Ishikawa (cell line): ENCODE results near the gene NKX1-1.

Experiments used
- CEBPB ChIP-seq: IDR thresholded peaks from 2 replicates; pipeline ENCODE4 v1.6.1; 2012
- CREB1 ChIP-seq: IDR thresholded peaks from 2 replicates; pipeline ENCODE4 v1.6.1; 2012; ENCODE audit warnings: low read depth
- EGR1 ChIP-seq: IDR thresholded peaks from 2 replicates; pipeline ENCODE4 v1.6.1; 2012
- EP300 ChIP-seq: IDR thresholded peaks from 2 replicates; pipeline ENCODE4 v1.6.1; 2012; ENCODE audit warnings: borderline replicate concordance
- FOXM1 ChIP-seq: IDR thresholded peaks from 2 replicates; pipeline ENCODE4 v1.6.1; 2012; ENCODE audit warnings: low read depth, borderline replicate concordance
- MAX ChIP-seq: IDR thresholded peaks from 2 replicates; pipeline ENCODE4 v1.6.1; 2012
- RAD21 ChIP-seq: IDR thresholded peaks from 2 replicates; pipeline ENCODE4 v1.6.1; 2012; ENCODE audit warnings: low read depth
- REST ChIP-seq: IDR thresholded peaks from 2 replicates; pipeline ENCODE4 v1.6.1; 2012; ENCODE audit warnings: low read depth, mild to moderate bottlenecking
- TAF1 ChIP-seq: IDR thresholded peaks from 2 replicates; pipeline ENCODE4 v1.6.1; 2012; ENCODE audit warnings: low read depth, mild to moderate bottlenecking
- TCF12 ChIP-seq: IDR thresholded peaks from 2 replicates; pipeline ENCODE4 v1.6.1; 2012; ENCODE audit warnings: low read depth
- YY1 ChIP-seq: IDR thresholded peaks from 2 replicates; pipeline ENCODE4 v1.6.1; 2012; ENCODE audit warnings: low read depth
- ZBTB7A ChIP-seq: IDR thresholded peaks from 2 replicates; pipeline ENCODE4 v1.6.1; 2012; ENCODE audit warnings: low read depth

GRCh38 chr4:1376391-1376840 lies 29.8 kb downstream of the NKX1-1 start:
- no peak for TF ChIP-seq MAX
- no peak for TF ChIP-seq CEBPB
- no peak for TF ChIP-seq EP300
- TF ChIP-seq TAF1, result no peak
- no peak for TF ChIP-seq EGR1
- TF ChIP-seq CREB1, result no peak
- TF ChIP-seq ZBTB7A, result no peak
- no peak for TF ChIP-seq REST
- TF ChIP-seq YY1, result no peak
- no peak for TF ChIP-seq TCF12
- TF ChIP-seq RAD21, result no peak
- no peak for TF ChIP-seq FOXM1
